Measurements from ENCODE around the gene PARD6G.

Gene PARD6G

GRCh38 chr18:80191264-80191663 is 56.0 kb downstream of the PARD6G start:
- FAIRE-seq: no peak
- DNase-seq (ENCODE audit: low spot score): no peak

- DNase-seq (ENCODE audit: low spot score) (no peak), FAIRE-seq (peak; percentile 58)
These were observed 57.0 kb downstream of the PARD6G start for GRCh38 chr18:80190311-80190710.

GRCh38 chr18:80189531-80189865 is 57.8 kb downstream of the PARD6G start:
- DNase-seq (ENCODE audit: low spot score): no peak

GRCh38 chr18:80188643-80189530 is 58.4 kb downstream of the PARD6G start:
- FAIRE-seq (peak; percentile 91), DNase-seq (ENCODE audit: low spot score) (no peak)

More at GRCh38 chr18:80189531-80189865, 57.8 kb downstream of the PARD6G start:
- FAIRE-seq: peak; percentile 53

- no peak for FAIRE-seq
- DNase-seq (ENCODE audit: low spot score): no peak
These were observed 59.2 kb downstream of the PARD6G start for GRCh38 chr18:80187956-80188642.

- DNase-seq (ENCODE audit: low spot score): no peak
- FAIRE-seq: no peak
These were observed 61.8 kb downstream of the PARD6G start for GRCh38 chr18:80185545-80185944.

- FAIRE-seq: peak; percentile 58
- no peak for DNase-seq (ENCODE audit: low spot score)
These were observed 63.0 kb downstream of the PARD6G start for GRCh38 chr18:80184243-80184772.

- DNase-seq (ENCODE audit: low spot score) (no peak), FAIRE-seq (no peak)
These were observed 63.9 kb downstream of the PARD6G start for GRCh38 chr18:80183273-80184050.

- FAIRE-seq: no peak
- DNase-seq (ENCODE audit: low spot score): no peak
These were observed 64.5 kb downstream of the PARD6G start for GRCh38 chr18:80182855-80183254.

- no peak for FAIRE-seq
- no peak for DNase-seq (ENCODE audit: low spot score)
These were observed 65.5 kb downstream of the PARD6G start for GRCh38 chr18:80181642-80182461.

- peak; percentile 81 for FAIRE-seq
- DNase-seq (ENCODE audit: low spot score): no peak
These were observed 66.3 kb downstream of the PARD6G start for GRCh38 chr18:80180778-80181564.

GRCh38 chr18:80179857-80180558 is 67.3 kb downstream of the PARD6G start:
- FAIRE-seq: no peak
- DNase-seq (ENCODE audit: low spot score): no peak

- FAIRE-seq (peak; percentile 53), DNase-seq (ENCODE audit: low spot score) (no peak)
These were observed 68.1 kb downstream of the PARD6G start for GRCh38 chr18:80178935-80179818.

- DNase-seq (ENCODE audit: low spot score) (no peak), FAIRE-seq (peak; percentile 99)
These were observed 70.2 kb downstream of the PARD6G start for GRCh38 chr18:80177128-80177527.

GRCh38 chr18:80176334-80177073 is 70.8 kb downstream of the PARD6G start:
- FAIRE-seq: no peak
- DNase-seq (ENCODE audit: low spot score): no peak

- peak; percentile 97 for FAIRE-seq
These were observed 71.7 kb downstream of the PARD6G start for GRCh38 chr18:80175451-80176204.

GRCh38 chr18:80173060-80173459 is 74.3 kb downstream of the PARD6G start:
- DNase-seq (ENCODE audit: low spot score): no peak
- FAIRE-seq: peak; percentile 70

More at GRCh38 chr18:80175451-80176204, 71.7 kb downstream of the PARD6G start:
- no peak for DNase-seq (ENCODE audit: low spot score)
